Measurements from ENCODE around the gene ILDR2. TPM values are rescaled to one million over a fixed set of nuclear protein-coding genes. Genes with fewer than 3 reads are reported as not detected.

ILDR2 gene
- polyA plus RNA-seq, 1 of the 3 experiments (the other 2 are of a cell fraction): 0.05 TPM

DNA sequence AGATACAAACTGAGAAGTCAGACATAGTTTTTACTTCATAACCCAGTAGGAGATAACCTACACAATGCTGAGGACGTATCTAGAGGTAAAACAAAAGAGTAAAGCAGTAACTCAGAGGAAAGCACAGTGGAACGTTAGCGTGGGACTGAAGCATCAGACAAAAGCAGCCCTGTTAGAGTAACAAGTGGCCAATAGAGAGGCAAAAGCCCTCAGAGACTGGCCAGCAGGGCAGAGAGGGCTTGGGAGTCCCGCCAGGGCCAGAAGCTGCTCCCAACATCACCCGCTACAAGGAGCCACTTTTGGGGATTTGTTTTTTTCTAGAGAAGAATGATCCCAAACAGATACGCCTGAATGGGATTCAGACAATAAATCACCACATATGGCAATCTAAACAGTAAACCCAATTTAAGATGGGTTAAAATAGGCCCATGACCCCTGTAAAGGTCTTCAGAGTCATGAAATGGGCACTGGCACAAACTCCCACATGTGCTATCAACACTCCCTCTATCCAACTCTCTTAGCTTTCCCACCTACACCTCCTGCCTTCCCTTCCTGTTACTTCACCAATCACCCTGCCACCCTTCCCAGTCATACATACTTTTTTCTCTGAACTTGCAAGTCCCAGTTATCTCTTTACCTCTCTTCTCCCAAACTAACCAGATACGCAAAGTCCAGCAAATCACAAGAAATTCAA, 116.5 kb downstream of the ILDR2 start:
- H3F3A ChIP-seq (replicated peaks; ENCODE audit: insufficient read depth): peaks cover 10% of the 10 kb centered on the region
- no peak for DNase-seq
- no peak overlapping the region for H2AFZ ChIP-seq (ENCODE audit: low read depth)
- H3K79me2 ChIP-seq (ENCODE audit: insufficient read depth): peaks cover 7% of the 10 kb centered on the region; the same call in 1 of the 2 replicates
- H3K9me3 ChIP-seq: no peaks in the 10 kb centered on the region
- TF ChIP-seq EZH2phosphoT487 (IDR thresholded peaks at IDR 0.05; ENCODE audit: borderline replicate concordance, low read depth) (no peak), FOSL2 (IDR thresholded peaks at IDR 0.05; ENCODE audit: borderline replicate concordance, low read depth) (no peak), JUND (IDR thresholded peaks at IDR 0.05) (no peak)
- H3K4me1 ChIP-seq (ENCODE audit: control insufficient read depth in 1 of 2, insufficient read depth in 2 of 2, low read depth in 1 of 2, low read length in 1 of 2): no peaks in the 10 kb centered on the region; a peak in 1 of 4 replicates
- 93% methylated on average over 5 of the region's 7 CpGs for WGBS (ENCODE audit: low lambda C conversion rate)
- CTCF ChIA-PET: interaction anchor here (1.1 kb wide), 1 partner anchor 51 kb away, joined by 3 read pairs; no protein-coding TSS in a partner anchor
- H3K9ac ChIP-seq: no peak overlapping the region
- no peaks in the 10 kb centered on the region; the same call in 1 of the 2 replicates for H4K20me1 ChIP-seq (ENCODE audit: insufficient read depth)
- no peak overlapping the region for H3K4me3 ChIP-seq (ENCODE audit: low read depth in 2 of 2, low read length in 1 of 2)
- H3K27me3 ChIP-seq (ENCODE audit: insufficient read depth): no peaks in the 10 kb centered on the region
- H3K27ac ChIP-seq (ENCODE audit: low read depth in 2 of 2, low read length in 1 of 2): no peak overlapping the region
- peaks cover 59 to 88% of the 10 kb centered on the region in 2 experiments for H3K36me3 ChIP-seq (replicated peaks in 1 of 2; ENCODE audit: control insufficient read depth in 1 of 2, insufficient read depth in 2 of 2, low read length in 1 of 2)
- H3K9me2 ChIP-seq: no peaks in the 10 kb centered on the region
- POLR2A ChIA-PET: no interaction called here
- no peak overlapping the region for H3K4me2 ChIP-seq

Small RNAs within 50 kb of the gene (small RNA-seq; reads per million reads assigned to genes)
- 0 to 4.8 (median 0.43) reads per million in 7 experiments for gene RNA5SP65

Other genes with a start within 250 kb of the ILDR2 start
- 13.9 and 15.0 TPM in 2 replicates for gene POGK, start 136.1 kb downstream of the ILDR2 start, polyA plus RNA-seq (2012; rRNA removed)
- 9.3 and 13.6 TPM in 2 replicates for gene TADA1, start 99.3 kb downstream of the ILDR2 start, polyA plus RNA-seq (2012; rRNA removed)
- not detected in 2 replicates for gene MAEL, start 13.7 kb upstream of the ILDR2 start, polyA plus RNA-seq (2012; rRNA removed)
- gene GPA33, start 114.8 kb upstream of the ILDR2 start, polyA plus RNA-seq (2012; rRNA removed): not detected in 2 replicates
- gene STYXL2, start 118.5 kb upstream of the ILDR2 start, polyA plus RNA-seq (2012; rRNA removed): not detected in 2 replicates
- 1.2 and 1.5 TPM in 2 replicates for gene POU2F1, start 245.3 kb upstream of the ILDR2 start, polyA plus RNA-seq (2012; rRNA removed)